T-helper 9 cell (primary cell): Measurements from ENCODE around the gene TECTA.

Source experiments
- DNase-seq: peaks from one replicate; pipeline ENCODE4 v3.0.0-alpha.2; 2020
- total RNA-seq, 2 donors: gene quantifications; one replicate each; lab custom pipeline; 2026; lab: John Stamatoyannopoulos, UW

Gene TECTA, protein sequence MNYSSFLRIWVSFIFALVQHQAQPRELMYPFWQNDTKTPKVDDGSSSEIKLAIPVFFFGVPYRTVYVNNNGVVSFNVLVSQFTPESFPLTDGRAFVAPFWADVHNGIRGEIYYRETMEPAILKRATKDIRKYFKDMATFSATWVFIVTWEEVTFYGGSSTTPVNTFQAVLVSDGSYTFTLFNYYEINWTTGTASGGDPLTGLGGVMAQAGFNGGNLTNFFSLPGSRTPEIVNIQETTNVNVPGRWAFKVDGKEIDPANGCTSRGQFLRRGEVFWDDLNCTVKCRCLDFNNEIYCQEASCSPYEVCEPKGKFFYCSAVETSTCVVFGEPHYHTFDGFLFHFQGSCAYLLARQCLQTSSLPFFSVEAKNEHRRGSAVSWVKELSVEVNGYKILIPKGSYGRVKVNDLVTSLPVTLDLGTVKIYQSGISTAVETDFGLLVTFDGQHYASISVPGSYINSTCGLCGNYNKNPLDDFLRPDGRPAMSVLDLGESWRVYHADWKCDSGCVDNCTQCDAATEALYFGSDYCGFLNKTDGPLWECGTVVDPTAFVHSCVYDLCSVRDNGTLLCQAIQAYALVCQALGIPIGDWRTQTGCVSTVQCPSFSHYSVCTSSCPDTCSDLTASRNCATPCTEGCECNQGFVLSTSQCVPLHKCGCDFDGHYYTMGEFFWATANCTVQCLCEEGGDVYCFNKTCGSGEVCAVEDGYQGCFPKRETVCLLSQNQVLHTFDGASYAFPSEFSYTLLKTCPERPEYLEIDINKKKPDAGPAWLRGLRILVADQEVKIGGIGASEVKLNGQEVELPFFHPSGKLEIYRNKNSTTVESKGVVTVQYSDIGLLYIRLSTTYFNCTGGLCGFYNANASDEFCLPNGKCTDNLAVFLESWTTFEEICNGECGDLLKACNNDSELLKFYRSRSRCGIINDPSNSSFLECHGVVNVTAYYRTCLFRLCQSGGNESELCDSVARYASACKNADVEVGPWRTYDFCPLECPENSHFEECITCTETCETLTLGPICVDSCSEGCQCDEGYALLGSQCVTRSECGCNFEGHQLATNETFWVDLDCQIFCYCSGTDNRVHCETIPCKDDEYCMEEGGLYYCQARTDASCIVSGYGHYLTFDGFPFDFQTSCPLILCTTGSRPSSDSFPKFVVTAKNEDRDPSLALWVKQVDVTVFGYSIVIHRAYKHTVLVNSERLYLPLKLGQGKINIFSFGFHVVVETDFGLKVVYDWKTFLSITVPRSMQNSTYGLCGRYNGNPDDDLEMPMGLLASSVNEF (N-terminal part only)
- 0.24 to 0.56 reads per million in 2 donors for total RNA-seq

DNA sequence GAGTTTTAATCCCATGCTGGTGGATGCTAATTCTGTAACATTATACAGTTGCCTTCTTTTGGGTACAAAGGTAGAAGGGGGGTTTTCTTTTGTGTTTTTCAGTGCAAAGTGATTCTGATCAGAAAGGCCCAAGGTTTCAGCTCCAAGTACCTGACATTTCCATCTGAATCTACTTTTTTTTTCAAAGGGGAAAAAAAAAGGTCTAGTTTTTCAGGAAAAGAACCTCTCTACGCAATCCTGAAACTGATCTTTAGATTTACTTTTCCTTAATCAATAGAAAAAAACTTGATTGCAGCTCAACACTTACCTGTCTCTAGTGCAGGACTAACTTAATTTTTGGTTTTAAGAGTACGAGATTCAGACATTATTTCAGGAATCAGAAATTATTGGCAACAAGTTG is at the start of gene TECTA:
TECTA (plus strand) TSS at position 301 of the 400 bp plus-strand sequence. CDS start 1,423 bp downstream, outside the sequence.
- no peak for DNase-seq

DNA sequence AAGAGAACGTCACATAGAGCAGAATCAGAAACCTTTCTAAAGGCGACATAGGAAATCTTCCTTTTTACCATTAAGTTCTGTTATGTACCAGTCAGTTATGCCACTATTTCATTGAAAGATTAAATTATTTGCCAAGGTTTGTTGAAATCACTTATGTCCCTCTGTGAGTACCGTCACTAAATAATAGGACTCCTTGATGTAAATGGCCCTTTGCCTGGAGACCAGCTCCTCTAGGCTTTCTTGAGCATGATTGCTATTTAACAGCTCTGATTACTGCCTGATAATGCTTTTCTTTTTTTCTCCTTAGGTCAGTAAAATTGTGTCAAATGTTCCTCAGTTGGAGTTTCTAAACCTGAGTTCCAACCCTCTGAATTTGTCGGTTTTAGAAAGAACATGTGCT is 47.8 kb upstream of the TECTA start:
- DNase-seq = no peak

DNA sequence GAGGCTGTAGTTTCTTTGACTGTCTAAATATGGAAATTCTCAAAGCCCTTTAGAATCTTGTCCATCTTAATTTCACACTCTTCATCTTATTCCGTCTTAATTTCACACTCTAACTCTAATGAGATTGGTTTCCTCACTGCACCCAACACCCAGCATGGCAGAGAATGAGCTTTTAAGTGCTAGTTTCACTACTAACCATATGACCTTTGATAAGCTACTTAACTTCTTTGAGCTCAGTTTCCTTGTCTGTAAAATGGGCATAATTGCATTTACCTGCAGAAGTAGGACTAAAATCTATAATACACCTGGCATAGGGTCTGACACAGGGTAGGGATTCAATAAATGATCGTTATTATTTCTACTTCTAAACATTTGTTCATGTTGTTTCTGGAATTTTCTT is 46.8 kb upstream of the TECTA start:
- no peak for DNase-seq

DNA sequence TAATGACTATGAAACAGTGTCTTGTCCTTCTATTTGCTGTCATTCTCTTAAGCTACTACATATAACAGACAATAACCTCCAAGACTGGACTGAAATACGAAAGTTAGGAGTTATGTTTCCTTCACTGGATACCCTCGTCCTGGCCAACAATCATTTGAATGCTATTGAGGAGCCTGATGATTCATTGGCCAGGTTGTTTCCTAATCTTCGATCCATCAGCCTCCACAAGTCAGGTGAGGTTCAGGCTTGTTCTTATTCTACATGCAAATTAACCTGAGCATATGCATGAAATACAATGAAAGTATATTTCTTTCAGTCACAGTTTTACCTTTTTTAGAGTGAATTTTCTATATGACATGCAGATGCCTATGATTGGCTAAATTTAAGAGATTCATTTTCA is 46.0 kb upstream of the TECTA start:
- no peak for DNase-seq

DNA sequence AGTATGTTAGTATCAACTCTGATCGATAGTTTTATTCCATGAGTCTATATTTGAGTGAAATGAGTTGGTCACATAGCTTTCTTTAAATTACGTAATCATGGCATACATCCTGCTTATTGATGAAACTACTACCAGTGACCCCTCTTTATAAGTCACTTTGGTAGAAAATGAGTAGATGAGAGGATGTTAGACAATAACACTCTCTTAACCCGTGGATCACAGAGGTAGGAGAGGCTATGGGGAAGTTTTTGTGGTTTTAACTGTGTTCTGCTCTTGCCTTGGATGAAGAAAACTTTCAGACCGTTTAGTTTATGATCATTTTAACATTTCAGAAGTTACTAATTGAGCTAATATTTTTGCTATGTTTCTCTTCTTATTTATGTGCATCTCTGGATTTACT is 43.1 kb upstream of the TECTA start:
- no peak for DNase-seq

DNA sequence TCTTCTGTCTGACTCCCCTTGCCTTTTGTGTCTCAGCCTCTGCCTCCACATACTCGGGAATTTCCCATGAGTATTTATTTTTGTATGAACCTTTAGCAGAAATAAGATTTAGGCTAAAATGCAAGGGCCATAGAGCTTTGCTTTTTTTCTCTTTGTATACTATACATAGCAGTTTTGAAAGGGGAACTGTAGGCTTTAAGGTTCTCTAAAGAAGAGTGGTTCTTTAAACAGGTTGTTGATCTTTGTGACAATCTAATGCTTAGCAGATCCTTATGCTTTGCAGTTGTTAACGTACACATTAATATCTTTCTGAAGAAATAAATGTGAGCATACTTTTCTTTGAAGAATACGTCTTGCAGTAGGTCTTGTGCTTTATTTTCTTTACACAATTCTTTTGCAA is 42.1 kb upstream of the TECTA start:
- DNase-seq = no peak

DNA sequence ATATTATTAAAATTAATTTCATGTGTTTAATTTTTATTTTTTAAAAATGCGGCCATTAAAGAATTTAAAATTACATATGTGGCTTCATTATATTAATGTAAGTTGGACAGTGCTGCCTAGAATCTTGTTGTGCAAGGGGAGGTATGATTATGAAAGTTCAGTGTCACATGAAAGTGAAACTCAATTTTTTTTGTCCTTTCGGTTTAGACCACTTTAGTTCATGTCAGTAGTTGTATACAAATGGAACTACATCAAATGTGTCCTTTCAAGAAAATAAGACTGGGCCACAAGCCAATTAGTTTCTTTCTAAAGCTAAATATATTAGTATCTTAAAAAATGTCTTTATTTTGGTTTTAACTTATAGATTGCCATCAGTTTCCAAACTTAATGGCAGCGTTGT is 41.4 kb upstream of the TECTA start:
- no peak for DNase-seq

DNA sequence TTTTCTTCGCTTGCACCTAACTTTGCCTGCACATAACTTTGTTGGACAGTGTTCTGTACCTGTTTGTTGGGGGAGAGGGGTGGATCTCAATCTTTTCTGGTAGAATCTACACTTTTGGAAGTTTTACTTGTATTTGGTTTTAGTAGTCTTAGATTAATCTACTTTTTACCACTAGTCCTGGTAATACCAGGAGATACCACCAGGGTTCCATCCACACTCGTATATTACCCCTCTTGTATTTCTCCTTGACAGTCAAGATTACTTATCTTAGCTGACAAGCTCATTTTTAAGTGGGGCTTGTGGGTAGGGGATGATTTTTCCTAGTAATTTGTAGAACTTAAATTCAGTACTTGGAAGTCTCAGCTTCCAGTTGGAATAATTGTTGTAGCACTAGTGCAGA is 37.3 kb upstream of the TECTA start:
- DNase-seq = no peak

DNA sequence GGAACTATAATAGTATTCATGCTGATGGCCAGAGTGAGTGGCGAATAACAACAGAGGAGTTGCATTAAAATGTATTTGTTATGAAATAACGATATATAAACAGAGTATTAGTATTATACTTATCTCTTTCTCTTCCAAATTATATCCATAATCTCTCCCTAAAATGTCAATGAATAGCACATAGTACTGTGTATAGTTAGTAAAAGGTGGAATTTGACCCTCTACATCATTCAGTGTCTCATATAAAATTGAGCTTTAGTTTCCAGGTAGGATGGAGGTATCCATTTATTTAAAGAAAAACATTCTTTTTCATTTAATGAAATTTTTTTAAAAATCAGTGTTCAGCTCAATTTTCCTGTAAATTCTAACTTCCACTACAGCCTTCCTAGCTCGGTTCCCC is 34.4 kb upstream of the TECTA start:
- DNase-seq = no peak

DNA sequence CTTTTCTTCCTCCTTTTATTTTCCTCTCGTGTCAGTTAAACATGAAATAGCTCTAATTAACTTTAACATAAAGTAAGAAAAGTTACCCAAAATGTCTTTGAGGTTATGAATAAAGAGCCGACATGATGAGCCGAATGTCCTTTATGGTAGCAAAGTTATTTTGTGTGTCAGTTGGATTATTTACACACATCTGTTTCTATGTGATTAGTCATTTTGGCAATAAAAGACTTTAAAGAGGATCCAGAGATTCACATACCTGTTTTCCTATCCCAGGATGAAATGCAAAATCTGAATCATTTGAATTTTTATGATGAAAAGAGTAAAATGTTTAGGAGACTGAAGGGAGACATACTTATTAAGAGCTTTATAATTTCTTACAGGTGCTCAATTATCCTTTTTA is 34.0 kb upstream of the TECTA start:
- no peak for DNase-seq

DNA sequence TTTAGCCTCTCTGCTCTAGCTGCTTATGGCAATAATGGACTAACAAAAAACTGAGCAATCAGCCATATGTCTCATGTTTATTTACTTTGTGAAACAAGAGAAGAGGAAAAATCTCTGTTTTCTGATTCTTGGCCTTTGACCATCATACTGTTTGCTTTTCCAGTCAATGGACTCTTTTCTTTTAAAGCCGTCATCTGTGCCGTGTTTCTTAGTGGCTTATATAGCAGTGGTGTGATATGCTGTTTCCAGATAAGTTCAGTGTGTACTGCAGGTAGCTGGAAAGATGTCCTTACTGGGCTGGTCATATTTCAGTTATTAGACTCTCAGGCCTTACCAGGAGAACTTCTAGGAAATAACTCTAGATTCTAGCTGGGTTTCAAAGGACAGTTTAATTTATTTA is 33.6 kb upstream of the TECTA start:
- no peak for DNase-seq

DNA sequence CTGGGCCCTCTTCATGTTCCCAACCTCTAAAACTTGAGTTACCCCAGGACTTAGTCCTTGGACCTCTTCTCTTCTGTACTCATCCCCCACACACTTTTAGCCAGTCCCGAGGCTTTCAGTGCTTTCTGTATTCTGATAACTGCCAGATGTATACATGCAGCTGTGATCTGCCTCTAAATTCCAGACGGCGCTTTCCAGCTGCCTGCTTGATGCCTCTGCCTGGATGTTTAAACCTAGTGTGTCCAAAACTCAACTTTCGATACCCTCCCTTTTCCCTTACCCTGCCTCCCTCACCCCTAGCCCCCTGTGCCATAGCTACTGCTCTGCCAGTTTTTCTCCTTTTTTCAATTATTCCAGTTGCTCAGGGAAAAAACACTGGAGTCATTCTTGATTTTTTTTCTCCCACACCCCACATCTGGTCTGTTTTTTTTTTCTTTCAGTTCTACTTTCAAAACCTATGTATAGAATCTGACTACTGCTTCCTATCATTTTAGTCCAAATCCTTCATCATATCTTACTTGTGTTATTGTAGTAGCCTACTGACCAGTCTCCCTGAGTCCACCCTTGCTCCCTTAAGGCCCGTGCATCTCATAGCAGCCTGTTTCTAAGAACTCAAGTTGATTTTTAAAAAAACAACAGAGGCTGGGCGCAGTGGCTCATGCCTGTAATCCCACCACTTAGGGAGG is 32.9 kb upstream of the TECTA start:
- DNase-seq = no peak

DNA sequence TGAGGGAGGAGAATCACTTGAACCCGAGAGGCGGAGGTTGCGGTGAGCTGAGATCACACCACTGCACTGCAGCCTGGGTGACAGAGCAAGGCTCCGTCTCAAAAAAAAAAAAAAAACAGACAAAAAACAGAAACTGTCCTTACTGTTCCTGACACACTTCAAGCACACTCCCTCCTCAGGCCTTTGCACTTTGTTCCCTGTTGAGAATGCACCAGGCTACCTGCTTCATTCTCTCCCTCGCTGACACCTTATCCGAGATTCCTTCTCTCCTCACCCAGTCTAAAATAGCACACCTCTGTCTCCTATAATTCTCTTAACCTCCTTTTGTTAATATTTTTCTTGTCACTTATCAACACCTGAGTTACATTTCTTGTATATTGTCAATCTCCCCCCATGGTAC is 32.3 kb upstream of the TECTA start:
- no peak for DNase-seq

DNA sequence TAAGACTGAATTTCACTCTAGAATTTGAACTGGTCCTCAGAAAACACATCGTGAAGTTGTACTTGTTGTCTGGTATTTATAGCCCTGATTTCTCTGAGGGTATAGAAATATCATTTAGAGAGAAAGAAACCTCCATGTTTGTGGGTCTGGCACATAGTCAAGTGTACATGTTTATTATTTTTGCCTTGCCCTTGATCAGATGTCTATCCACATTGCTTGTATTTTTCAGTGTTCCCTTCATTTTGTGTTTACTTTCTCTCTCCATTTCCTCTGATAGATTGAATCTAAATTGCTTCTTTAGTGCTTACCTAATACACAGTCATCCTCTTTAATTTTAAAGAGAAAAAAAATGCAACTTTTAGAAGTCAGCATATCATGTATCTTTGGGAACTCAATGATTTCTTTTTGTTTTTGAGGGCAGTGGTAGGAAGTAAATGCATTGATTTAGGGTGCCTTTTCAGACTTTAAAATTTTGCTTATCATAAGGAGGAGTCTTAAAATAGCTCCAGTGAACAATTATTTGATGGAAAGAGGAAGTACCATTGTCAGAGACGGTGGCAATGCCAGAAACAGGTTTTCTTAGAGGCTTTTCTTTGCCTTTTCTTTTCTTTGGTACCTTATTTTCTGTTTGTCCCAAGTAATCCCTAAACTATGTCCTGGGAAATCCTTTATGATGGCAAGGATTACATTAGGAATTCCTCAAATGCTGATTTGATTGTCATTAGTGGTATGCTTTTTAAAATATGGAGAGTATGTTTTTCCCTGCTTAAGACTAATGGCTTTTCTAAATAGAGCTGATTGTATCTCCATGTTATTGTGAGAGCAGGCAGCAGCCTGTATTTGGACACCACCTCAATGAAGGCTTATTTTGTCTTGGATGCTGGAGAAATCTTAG is 29.8 kb upstream of the TECTA start:
- no peak for DNase-seq

DNA sequence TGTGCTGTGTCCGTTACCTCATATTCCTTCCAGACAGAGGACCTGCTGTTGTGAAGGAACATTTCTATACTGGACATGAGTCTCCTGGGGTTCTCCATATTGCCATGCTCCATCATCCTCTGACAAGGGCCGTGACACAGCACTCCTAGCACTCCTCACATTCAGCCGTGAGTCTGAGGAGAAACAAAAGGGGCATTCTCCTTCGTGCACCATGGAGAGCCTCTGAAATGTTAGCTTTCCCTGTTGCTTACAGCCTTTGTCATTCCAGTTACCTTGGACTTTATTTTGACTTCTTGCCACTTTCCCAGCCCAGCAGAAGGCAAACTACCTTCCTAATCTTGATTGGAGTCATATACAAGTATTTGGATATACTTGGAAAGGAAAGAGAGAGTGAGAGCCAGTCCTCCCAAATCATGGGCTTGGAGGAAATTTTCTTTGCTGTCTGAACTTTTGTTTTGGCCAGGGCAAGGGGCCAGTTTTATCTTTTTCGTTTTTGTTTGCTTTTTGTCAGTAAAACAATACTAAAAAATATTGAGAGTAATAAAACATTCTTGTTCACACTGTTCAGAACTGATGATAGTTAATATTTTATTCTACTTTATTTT is 29.1 kb upstream of the TECTA start:
- no peak for DNase-seq

DNA sequence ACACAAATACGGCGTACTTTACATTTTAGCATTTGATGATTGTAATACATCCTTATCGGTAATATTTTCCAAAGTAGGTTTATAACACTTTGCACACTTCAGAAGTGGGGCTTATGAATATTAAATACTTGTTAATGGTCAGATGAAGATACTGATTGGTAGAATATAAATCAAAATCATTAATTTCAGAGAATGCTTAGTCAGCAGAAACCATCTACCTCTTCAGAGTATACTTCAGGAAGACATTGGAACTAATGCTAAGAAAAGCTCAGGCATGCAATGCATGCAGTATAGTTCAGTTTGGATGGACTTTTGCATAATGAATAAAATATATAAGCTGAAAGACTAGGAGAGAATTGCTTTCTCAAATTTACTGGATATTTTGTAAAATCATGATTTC is 19.7 kb upstream of the TECTA start:
- no peak for DNase-seq

DNA sequence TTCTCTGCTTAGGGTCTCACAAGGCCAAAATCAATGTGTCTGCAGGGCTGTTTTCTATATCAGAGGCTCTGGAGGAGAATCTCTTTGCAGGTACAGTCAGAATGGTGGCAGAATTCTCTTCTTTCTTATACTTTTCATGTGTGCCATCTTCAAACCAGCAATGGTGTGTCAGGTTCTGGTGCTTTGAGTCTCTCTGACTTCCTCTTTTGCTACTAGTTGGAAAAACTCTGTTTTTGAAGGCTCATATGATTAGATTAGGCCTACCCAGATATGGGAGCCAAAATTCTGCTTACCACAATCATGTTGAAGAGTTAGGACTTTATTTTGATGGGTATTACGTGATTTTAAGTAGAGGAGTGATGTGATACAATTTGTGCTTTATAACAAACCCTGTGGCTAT is 18.8 kb upstream of the TECTA start:
- DNase-seq = no peak

DNA sequence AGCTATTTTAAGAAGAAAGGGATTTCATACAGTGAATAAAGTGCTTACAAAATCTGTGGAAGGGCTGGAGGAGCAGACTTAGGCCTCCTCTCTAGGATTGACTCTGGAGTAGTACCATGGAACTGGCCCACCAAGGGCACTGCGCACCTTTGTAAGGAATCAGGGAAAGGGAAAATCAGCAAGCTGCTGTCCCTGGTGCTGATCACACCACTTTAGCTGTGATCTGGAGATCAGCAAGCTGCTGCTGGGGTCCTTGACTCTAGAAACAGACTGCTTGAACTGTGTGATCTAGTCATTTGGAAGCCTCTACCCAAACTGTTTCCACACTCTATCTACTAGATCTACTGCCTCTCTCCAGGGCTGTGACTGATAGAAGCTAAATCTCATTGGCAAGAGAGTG is 18.4 kb upstream of the TECTA start:
- DNase-seq = no peak

DNA sequence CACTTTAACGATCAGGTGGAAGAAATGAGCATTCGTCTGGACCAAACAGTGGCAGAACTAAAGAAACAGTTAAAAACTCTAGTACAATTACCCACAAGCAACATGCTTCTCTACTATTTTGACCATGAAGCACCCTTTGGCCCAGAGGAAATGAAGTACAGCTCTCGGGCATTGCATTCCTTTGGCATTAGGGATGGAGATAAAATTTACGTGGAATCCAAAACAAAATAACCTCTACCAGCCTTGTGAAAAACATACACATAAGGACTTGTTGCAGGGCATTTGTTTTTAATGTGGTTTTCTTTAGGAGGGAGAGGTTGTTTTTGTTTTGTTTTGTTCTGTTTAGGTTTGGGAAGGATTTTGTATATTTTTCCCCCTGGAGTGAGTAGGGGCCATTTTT is 14.2 kb upstream of the TECTA start:
- DNase-seq = no peak

DNA sequence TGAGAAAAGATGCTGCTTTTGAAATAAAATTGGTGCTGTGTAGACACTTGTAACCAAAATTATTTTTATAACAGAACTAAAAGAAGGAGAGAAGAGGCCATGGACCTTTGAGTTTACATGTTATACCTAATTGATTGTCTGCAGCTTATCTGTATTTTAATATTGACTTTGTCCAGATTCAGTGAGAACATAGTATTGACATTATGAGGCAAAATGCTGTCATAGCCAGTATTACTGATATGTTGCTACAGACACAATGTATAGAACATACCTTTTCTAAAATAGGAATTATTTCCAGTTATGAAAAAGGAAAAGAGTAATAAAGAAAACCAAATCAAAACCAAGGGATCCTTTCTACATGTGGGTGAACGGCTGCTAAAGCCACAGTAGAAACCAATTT is 11.5 kb upstream of the TECTA start:
- DNase-seq = no peak

DNA sequence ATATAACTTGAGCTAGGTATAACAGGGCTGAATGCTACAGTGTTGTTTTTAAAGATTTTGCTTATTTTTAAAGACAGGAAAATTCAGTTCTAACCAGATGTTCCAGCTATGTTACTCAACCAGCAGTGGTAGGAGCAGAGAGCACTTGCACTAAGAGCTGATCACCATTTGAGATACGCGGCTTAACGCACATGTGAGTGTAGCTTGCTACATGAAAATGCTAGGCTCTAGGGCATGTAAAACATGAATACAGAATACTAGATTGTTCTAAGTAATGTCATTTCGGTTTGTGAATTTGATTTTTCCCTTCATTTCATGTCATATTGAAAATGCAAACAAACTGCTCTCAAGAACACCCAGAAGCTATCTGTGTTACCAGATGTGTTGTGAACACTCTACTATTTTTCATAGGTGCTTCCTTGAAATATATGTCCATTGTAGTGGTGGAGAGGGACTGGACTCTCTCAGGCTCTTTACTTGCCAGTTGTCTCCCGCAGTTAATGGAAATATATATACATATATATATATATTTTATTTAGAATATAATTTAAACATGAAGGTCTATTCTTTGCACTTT is 10.8 kb upstream of the TECTA start:
- no peak for DNase-seq
